Astrocyte (in vitro differentiated cells and primary cell): ENCODE results near the gene BCLAF3. TPM values are rescaled to one million over a fixed set of nuclear protein-coding genes. Genes with fewer than 3 reads are reported as not detected.

ENCODE experiments used
- DNase-seq: peaks from one replicate; pipeline ENCODE4 v3.0.0-alpha.2; 2010; ENCODE audit warnings: low read depth
- FAIRE-seq: peaks from 2 replicates; lab custom pipeline; 2011; peaks lifted over from hg19 to GRCh38; lab: Jason Lieb, UNC
- H2AFZ ChIP-seq: 2 replicates; pipeline ENCODE4 v1.6.0; 2012; ENCODE audit warnings: low read depth, low read length, inconsistent platforms
- H3K27ac ChIP-seq: 2 replicates; pipeline ENCODE4 v1.5.1; 2011; ENCODE audit warnings: low read depth, low read length, inconsistent platforms
- H3K27me3 ChIP-seq: 2 replicates; pipeline ENCODE4 v1.6.0; 2011; ENCODE audit warnings: low read length, inconsistent platforms; ENCODE audit not compliant: insufficient read depth
- H3K36me3 ChIP-seq: 2 replicates; pipeline ENCODE4 v1.5.1; 2011; ENCODE audit warnings: low read length, inconsistent platforms; ENCODE audit not compliant: insufficient read depth
- H3K4me1 ChIP-seq: 2 replicates; pipeline ENCODE4 v1.5.1; 2011; ENCODE audit warnings: low read length, inconsistent platforms; ENCODE audit not compliant: insufficient read depth
- H3K4me2 ChIP-seq: 2 replicates; pipeline ENCODE4 v1.6.0; 2012; ENCODE audit warnings: low read length, inconsistent platforms
- H3K4me3 ChIP-seq: 2 replicates; pipeline ENCODE4 v1.5.1; 2011; ENCODE audit warnings: low read depth, mild to moderate bottlenecking, low read length, inconsistent platforms; ENCODE audit not compliant: insufficient read depth
- H3K79me2 ChIP-seq: 2 replicates; pipeline ENCODE4 v1.6.0; 2012; ENCODE audit warnings: mild to moderate bottlenecking, low read length, inconsistent platforms; ENCODE audit not compliant: insufficient read depth
- H3K9ac ChIP-seq: 2 replicates; pipeline ENCODE4 v1.6.0; 2012; ENCODE audit warnings: mild to moderate bottlenecking, low read length, inconsistent platforms
- H3K9me3 ChIP-seq: 2 replicates; pipeline ENCODE4 v1.5.1; 2012; ENCODE audit warnings: low read depth, mild to moderate bottlenecking, low read length, inconsistent platforms; ENCODE audit not compliant: insufficient read depth
- H4K20me1 ChIP-seq: 2 replicates; pipeline ENCODE4 v1.6.0; 2012; ENCODE audit warnings: low read length, inconsistent platforms; ENCODE audit not compliant: insufficient read depth
- H3K27ac Mint-ChIP-seq: one replicate; pipeline ENCODE4 v1.8.0; 2021; ENCODE audit warnings: mild to moderate bottlenecking, mixed read lengths; ENCODE audit not compliant: unreplicated experiment
- H3K27me3 Mint-ChIP-seq: one replicate; pipeline ENCODE4 v1.8.0; 2021; ENCODE audit warnings: low read depth, mixed read lengths; ENCODE audit not compliant: unreplicated experiment
- H3K36me3 Mint-ChIP-seq: one replicate; pipeline ENCODE4 v1.8.0; 2021; ENCODE audit warnings: low read depth, mixed read lengths; ENCODE audit not compliant: unreplicated experiment
- H3K4me1 Mint-ChIP-seq: one replicate; pipeline ENCODE4 v1.8.0; 2021; ENCODE audit warnings: low read depth, mixed read lengths; ENCODE audit not compliant: unreplicated experiment
- H3K4me3 Mint-ChIP-seq: one replicate; pipeline ENCODE4 v1.8.0; 2021; ENCODE audit warnings: mild to moderate bottlenecking, moderate library complexity, mixed read lengths; ENCODE audit not compliant: unreplicated experiment
- H3K9me3 Mint-ChIP-seq: one replicate; pipeline ENCODE4 v1.8.0; 2021; ENCODE audit warnings: mild to moderate bottlenecking, mixed read lengths; ENCODE audit not compliant: unreplicated experiment
- CTCF ChIP-seq: IDR thresholded peaks from 2 replicates; pipeline ENCODE4 v1.5.1; 2011; ENCODE audit warnings: low read depth, mild to moderate bottlenecking, inconsistent platforms, low read length, moderate library complexity; ENCODE audit not compliant: insufficient read depth
- EZH2 ChIP-seq: IDR thresholded peaks from 2 replicates; pipeline ENCODE4 v1.6.1; 2012; ENCODE audit warnings: mild to moderate bottlenecking, low read length, inconsistent platforms; ENCODE audit not compliant: insufficient read depth
- total RNA-seq: library from RNA; stranded (reverse); gene quantifications from 2 replicates; pipeline ENCODE4 v1.2.1, GENCODE V29; 2021

BCLAF3 gene
- total RNA-seq, 1 donor from 2014 or later, result 8.3 TPM

- no peak overlapping the region for H3K27ac Mint-ChIP-seq
- Histone ChIP-seq H3K4me3 (no peak overlapping the region), H3K9ac (no peak overlapping the region), H2AFZ (no peak overlapping the region), H3K4me1 (no peaks in the 10 kb centered on the region), H3K27me3 (no peaks in the 10 kb centered on the region), H3K9me3 (no peaks in the 10 kb centered on the region), H3K79me2 (peaks cover 14% of the 10 kb centered on the region), H3K36me3 (no peaks in the 10 kb centered on the region), H3K4me2 (no peak overlapping the region), H4K20me1 (no peaks in the 10 kb centered on the region), H3K27ac (no peak overlapping the region)
- H3K9me3 Mint-ChIP-seq, result no peaks in the 10 kb centered on the region
- DNase-seq (no peak), FAIRE-seq (no peak)
- H3K4me1 Mint-ChIP-seq, result peaks cover 9% of the 10 kb centered on the region
- TF ChIP-seq EZH2, result no peak
- no peak for TF ChIP-seq CTCF
- peak overlapping the region; percentile 7 for H3K4me3 Mint-ChIP-seq
- no peaks in the 10 kb centered on the region for H3K27me3 Mint-ChIP-seq
- no peaks in the 10 kb centered on the region for H3K36me3 Mint-ChIP-seq
Observed at GRCh38 chrX:19986531-19986930, 4.3 kb downstream of the BCLAF3 start.

DNA sequence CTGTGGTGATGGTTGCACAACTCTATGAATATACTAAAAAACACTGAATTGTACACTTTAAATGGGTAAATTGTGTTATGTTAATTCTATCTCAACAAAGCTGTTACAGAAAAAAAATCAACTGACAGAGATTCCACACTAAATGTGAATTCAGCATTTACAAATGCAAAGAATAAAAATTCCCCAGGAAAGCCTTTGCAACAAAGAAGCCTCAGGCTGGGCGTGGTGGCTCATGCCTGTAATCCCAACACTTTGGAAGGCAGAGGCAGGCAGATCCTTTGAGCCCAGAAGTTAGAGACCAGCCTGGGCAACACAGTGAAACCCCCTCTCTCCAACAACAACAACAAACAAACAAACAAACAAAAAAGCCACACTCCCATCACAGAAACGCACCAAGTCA lies 8.9 kb downstream of the BCLAF3 start:
- H3K4me1 ChIP-seq, result no peaks in the 10 kb centered on the region
- no peaks in the 10 kb centered on the region for H3K36me3 ChIP-seq
- H3K4me2 ChIP-seq, result no peak overlapping the region
- H4K20me1 ChIP-seq, result no peaks in the 10 kb centered on the region
- H3K27me3 ChIP-seq, result no peaks in the 10 kb centered on the region
- H3K27ac ChIP-seq, result no peak overlapping the region
- peaks cover 9% of the 10 kb centered on the region for H3K4me1 Mint-ChIP-seq
- H2AFZ ChIP-seq, result no peak overlapping the region
- H3K27me3 Mint-ChIP-seq, result no peaks in the 10 kb centered on the region
- H3K9me3 ChIP-seq, result no peaks in the 10 kb centered on the region
- H3K4me3 Mint-ChIP-seq, result no peak overlapping the region
- peaks cover 9% of the 10 kb centered on the region for H3K36me3 Mint-ChIP-seq
- peak overlapping the region; percentile 75 for H3K27ac Mint-ChIP-seq
- TF ChIP-seq EZH2, result no peak
- peaks cover 7% of the 10 kb centered on the region for H3K79me2 ChIP-seq
- H3K9me3 Mint-ChIP-seq, result peaks cover 5% of the 10 kb centered on the region
- FAIRE-seq (peak; percentile 17), DNase-seq (no peak)
- no peak overlapping the region for H3K4me3 ChIP-seq
- no peak overlapping the region for H3K9ac ChIP-seq

DNA sequence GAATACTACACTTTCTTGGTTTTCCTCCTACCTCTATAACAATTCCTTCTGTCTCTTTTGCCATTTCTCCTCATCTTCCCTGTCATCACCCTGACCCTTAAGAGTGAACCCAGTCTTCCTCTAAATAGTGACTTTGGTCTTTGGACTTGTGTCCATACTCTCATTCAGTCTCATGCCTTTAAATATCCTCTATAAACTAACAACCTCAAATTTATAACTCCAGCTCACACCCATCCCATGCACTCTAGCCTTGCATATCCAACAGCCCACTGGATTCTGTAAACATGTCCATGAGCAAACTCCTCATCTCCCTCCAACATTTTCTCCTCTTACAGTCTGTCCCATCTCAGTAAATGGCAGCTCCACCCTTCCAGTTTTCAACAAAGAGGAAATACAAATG lies 15.0 kb downstream of the BCLAF3 start:
- H3K27me3 Mint-ChIP-seq, result no peaks in the 10 kb centered on the region
- Histone ChIP-seq H3K4me1 (no peaks in the 10 kb centered on the region), H3K9ac (no peak overlapping the region), H3K27me3 (no peaks in the 10 kb centered on the region), H3K4me2 (no peak overlapping the region), H2AFZ (no peak overlapping the region), H4K20me1 (peaks cover 7% of the 10 kb centered on the region), H3K4me3 (no peak overlapping the region), H3K79me2 (peaks cover 4% of the 10 kb centered on the region), H3K36me3 (no peaks in the 10 kb centered on the region), H3K27ac (no peak overlapping the region), H3K9me3 (no peaks in the 10 kb centered on the region)
- peaks cover 9% of the 10 kb centered on the region for H3K36me3 Mint-ChIP-seq
- FAIRE-seq (no peak), DNase-seq (no peak)
- no peaks in the 10 kb centered on the region for H3K4me1 Mint-ChIP-seq
- H3K9me3 Mint-ChIP-seq, result peaks cover 6% of the 10 kb centered on the region
- H3K4me3 Mint-ChIP-seq, result no peak overlapping the region
- TF ChIP-seq EZH2, result no peak
- no peak for TF ChIP-seq CTCF
- no peak overlapping the region for H3K27ac Mint-ChIP-seq
